Testis (tissue), 3 donors: ENCODE measurements around the gene DAZAP2. TPM values are rescaled to one million over a fixed set of nuclear protein-coding genes. Genes with fewer than 3 reads are reported as not detected.

Source experiments
- DNase-seq: peaks from one replicate; pipeline ENCODE4 v3.0.0-alpha.2; 2019
- H3K27ac ChIP-seq, 2 donors: fragments of 200-600 bp; sonication (generic); one replicate each; pipeline ENCODE4 v1.5.1; 2019
- H3K27me3 ChIP-seq: fragments of 200-600 bp; sonication (generic); one replicate; pipeline ENCODE4 v1.5.1; 2019
- H3K36me3 ChIP-seq: fragments of 200-600 bp; sonication (generic); one replicate; pipeline ENCODE4 v1.5.1; 2017; ENCODE audit warnings: low read depth; ENCODE audit errors: missing control alignments
- H3K4me1 ChIP-seq: fragments of 200-600 bp; sonication (generic); one replicate; pipeline ENCODE4 v1.5.1; 2019
- H3K4me3 ChIP-seq, 2 donors: fragments of 200-600 bp; sonication (generic); one replicate each; pipeline ENCODE4 v1.5.1; 2017 to 2019
- H3K9me3 ChIP-seq: fragments of 200-600 bp; sonication (generic); one replicate; pipeline ENCODE4 v1.5.1; 2017
- POLR2A ChIP-seq: fragments of 450-650 bp; IDR thresholded peaks from one replicate; pipeline ENCODE4 v1.6.1; 2017; ENCODE audit warnings: antibody characterized with exemption, mild to moderate bottlenecking, moderate library complexity
- WGBS, 2 donors: methylation state at CpG; one replicate each; pipeline ENCODE4 v1.1.5; 2018; 5-methylcytosine and 5-hydroxymethylcytosine counted together
- intact Hi-C: fragments of 100-400 bp; cut with DNase I; formaldehyde crosslinking; loops from one replicate; pipeline ENCODE4 v1.15.1; 2023; ENCODE audit warnings: low total_unique reads
- polyA plus RNA-seq: library from polyadenylated mRNA; stranded (reverse); fragments of 350-450 nt; fragmentation: Illumina TruSeq; extraction: RNeasy Lipid Tissue Mini Kit (QIAGEN cat#74804); gene quantifications from one replicate; pipeline ENCODE4 v1.2.3, GENCODE V29; 2014; ENCODE audit warnings: low read depth, low replicate concordance; ENCODE audit not compliant: insufficient read depth
- total RNA-seq, 2 donors: library from RNA; depleted of rRNA; stranded (reverse); fragments of >200 nt; gene quantifications; one replicate each; pipeline ENCODE4 v1.2.3, GENCODE V29; 2016
- TF ChIP-seq, protein P1 (sequence below), 3 experiments: fragments of 450-650 bp in 2 of 3; fragments of 200-600 bp in 1 of 3; sonication (generic) in 1 of 3; IDR thresholded peaks; one replicate each; pipeline ENCODE4 v1.5.1; 2016 to 2019; ENCODE audit warnings: antibody characterized with exemption in 3 of 3, mild to moderate bottlenecking in 2 of 3, moderate library complexity in 1 of 3

DAZAP2 gene
- total and polyA plus RNA-seq, 3 donors from 2014 or later, result 106 to 226 (median 176) TPM

GRCh38 chr12:51192284-51192671 lies 46.3 kb upstream of the DAZAP2 start:
- WGBS, 2 donors, result 88 to 89% methylated on average over 5 of the region's 5 CpGs
- intact Hi-C loops, result no loop called here
- no peak overlapping the region for H3K27ac ChIP-seq
- H3K27me3 ChIP-seq, result no peaks in the 10 kb centered on the region
- no peak for DNase-seq
- H3K4me3 ChIP-seq, result no peak overlapping the region
- no peaks in the 10 kb centered on the region for H3K9me3 ChIP-seq
- TF ChIP-seq, protein P1, sequence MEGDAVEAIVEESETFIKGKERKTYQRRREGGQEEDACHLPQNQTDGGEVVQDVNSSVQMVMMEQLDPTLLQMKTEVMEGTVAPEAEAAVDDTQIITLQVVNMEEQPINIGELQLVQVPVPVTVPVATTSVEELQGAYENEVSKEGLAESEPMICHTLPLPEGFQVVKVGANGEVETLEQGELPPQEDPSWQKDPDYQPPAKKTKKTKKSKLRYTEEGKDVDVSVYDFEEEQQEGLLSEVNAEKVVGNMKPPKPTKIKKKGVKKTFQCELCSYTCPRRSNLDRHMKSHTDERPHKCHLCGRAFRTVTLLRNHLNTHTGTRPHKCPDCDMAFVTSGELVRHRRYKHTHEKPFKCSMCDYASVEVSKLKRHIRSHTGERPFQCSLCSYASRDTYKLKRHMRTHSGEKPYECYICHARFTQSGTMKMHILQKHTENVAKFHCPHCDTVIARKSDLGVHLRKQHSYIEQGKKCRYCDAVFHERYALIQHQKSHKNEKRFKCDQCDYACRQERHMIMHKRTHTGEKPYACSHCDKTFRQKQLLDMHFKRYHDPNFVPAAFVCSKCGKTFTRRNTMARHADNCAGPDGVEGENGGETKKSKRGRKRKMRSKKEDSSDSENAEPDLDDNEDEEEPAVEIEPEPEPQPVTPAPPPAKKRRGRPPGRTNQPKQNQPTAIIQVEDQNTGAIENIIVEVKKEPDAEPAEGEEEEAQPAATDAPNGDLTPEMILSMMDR (IDR thresholded peaks at IDR 0.05), result no peak
- TF ChIP-seq POLR2A, result no peak
- H3K4me1 ChIP-seq, result no peaks in the 10 kb centered on the region
- H3K36me3 ChIP-seq, result no peaks in the 10 kb centered on the region

GRCh38 chr12:51195841-51196240 lies 42.8 kb upstream of the DAZAP2 start:
- intact Hi-C loops, result no loop called here
- H3K27ac ChIP-seq, result no peak overlapping the region
- no peak for DNase-seq
- H3K27me3 ChIP-seq, result no peaks in the 10 kb centered on the region
- no peak overlapping the region for H3K4me3 ChIP-seq
- H3K4me1 ChIP-seq, result no peaks in the 10 kb centered on the region
- TF ChIP-seq, protein P1 (IDR thresholded peaks at IDR 0.05), result no peak
- TF ChIP-seq POLR2A, result no peak
- 89% methylated on average over 7 of the region's 7 CpGs; no CpG with 5 or more reads in 1 of the 2 donors for WGBS, 2 donors
- no peaks in the 10 kb centered on the region for H3K36me3 ChIP-seq
- H3K9me3 ChIP-seq, result no peaks in the 10 kb centered on the region

DNA sequence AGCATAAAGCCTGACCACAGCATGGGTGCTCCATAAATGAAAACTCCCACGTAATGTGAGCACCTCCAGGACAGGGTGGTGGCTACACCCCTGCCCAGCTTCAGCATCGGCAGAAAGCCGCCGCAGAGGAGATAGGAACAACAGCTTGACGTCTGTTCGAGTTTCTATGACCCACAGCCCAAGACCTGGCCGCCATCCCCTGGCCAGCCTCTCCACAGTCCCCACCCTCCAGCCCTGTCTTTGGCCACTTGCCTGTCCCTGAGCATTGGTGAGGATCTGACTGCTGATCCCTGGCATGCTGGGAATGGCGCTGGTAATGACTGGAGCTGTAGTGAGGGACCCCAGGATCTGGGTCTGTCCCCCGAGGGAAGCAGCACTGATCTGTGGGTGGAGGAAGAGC lies 42.1 kb upstream of the DAZAP2 start:
- Histone ChIP-seq H3K36me3 (no peaks in the 10 kb centered on the region), H3K4me3 (no peak overlapping the region), H3K9me3 (no peaks in the 10 kb centered on the region), H3K27me3 (no peaks in the 10 kb centered on the region), H3K27ac (no peak overlapping the region), H3K4me1 (no peaks in the 10 kb centered on the region)
- WGBS, 2 donors, result 84 to 86% methylated on average over 9 of the region's 9 CpGs
- intact Hi-C loops, result no loop called here
- DNase-seq, result no peak
- TF ChIP-seq POLR2A, result no peak
- TF ChIP-seq, protein P1 (IDR thresholded peaks at IDR 0.05), result no peak

- H3K27ac ChIP-seq, result no peak overlapping the region
- H3K36me3 ChIP-seq, result no peaks in the 10 kb centered on the region
- no peaks in the 10 kb centered on the region for H3K9me3 ChIP-seq
- DNase-seq, result no peak
- intact Hi-C loops, result no loop called here
- WGBS, 2 donors, result 86 to 93% methylated on average over 12 to 38 of the region's 38 CpGs
- TF ChIP-seq, protein P1 (IDR thresholded peaks at IDR 0.05), result no peak
- TF ChIP-seq POLR2A, result no peak
- H3K27me3 ChIP-seq, result no peaks in the 10 kb centered on the region
- no peak overlapping the region for H3K4me3 ChIP-seq
- H3K4me1 ChIP-seq, result no peaks in the 10 kb centered on the region
Observed at GRCh38 chr12:51197736-51198567, 40.7 kb upstream of the DAZAP2 start.
